Stimulated activated CD4-positive, alpha-beta T cell treated with anti-CD3 and anti-CD28 coated beads, TNF-alpha, amount 100 ng/mL, for 48 hours (primary cell): ENCODE data around the gene ZNF483.
"Not testable (repeated sequence)": the region's sequence is repeated elsewhere in the genome, so short reads cannot be mapped to it uniquely, and the experiment has no call there.

Experiments used
- DNase-seq, 3 donors: peaks; one replicate each; pipeline ENCODE4 v3.0.0-alpha.2; 2020; ENCODE audit warnings: low read depth in 3 of 3

ZNF483 gene

GRCh38 chr9:111610149-111610548, 85.2 kb downstream of the ZNF483 start:
- DNase-seq, result no peak

- DNase-seq, result no peak
These were observed 85.9 kb downstream of the ZNF483 start for GRCh38 chr9:111610845-111611244.

DNA sequence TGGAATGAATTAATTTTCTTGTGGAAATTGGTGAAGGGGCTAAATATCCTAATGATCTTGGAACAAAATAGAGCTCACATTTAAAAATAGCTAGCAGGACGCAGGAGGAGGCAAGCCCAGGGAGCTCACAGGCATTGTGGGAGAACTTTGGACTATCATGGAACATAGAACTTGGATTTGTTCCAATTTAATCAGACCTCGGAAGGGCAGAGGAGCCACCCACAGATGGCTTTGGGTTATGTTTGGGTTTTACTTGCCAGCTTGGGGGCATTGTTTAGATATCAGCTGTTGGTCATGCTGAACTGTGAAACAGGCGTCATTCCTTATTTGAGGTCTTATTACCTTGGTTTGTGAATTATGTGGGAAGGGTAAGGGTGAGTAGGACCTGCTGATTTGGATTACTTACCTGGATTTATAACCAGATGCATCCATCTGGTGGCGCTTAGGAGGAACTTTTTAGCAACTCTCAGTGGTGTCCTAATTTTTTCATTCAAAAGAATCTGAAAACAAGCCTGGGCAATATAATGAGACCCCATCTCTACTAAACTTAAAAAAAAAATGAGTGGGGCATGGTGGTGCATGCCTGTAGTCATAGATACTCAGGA, 88.6 kb downstream of the ZNF483 start:
- DNase-seq, result no peak

GRCh38 chr9:111615928-111616327, 90.9 kb downstream of the ZNF483 start:
- DNase-seq, result no peak

GRCh38 chr9:111617349-111617748, 92.4 kb downstream of the ZNF483 start:
- DNase-seq, result not testable (repeated sequence)

- DNase-seq, result no peak
These were observed 97.0 kb downstream of the ZNF483 start for GRCh38 chr9:111621895-111622480.

DNA sequence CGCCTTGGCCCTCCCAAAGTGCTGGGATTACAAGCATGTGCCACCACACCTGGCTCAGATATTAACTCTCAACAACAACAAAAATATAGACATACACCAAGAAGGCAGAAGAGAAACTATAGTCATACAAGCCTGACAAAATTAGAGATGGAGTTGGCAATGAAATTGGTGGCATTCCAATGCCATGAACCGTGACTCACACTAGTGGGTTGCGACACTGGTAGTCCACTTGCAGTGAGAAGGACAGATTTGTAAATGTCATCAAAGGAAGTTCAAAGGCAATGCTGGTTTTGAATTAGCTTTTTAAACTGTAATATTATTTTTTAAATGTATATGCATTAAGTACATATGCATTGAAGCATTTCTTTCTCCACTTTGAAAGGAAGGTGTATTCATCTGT, 97.6 kb downstream of the ZNF483 start:
- DNase-seq, result no peak
